ENCODE data around the gene RASGRP2.

Gene RASGRP2

GRCh38 chr11:64731601-64732000, 12.3 kb downstream of the RASGRP2 start:
- H3K27ac ChIP-seq: no peak overlapping the region

GRCh38 chr11:64729851-64730382, 14.0 kb downstream of the RASGRP2 start:
- H3K27ac ChIP-seq: no peak overlapping the region
- TF ChIP-seq ZFX (IDR thresholded peaks at IDR 0.05): no peak
- no peak for TF ChIP-seq CTCF (conservative IDR thresholded peaks at IDR 0.05)

More at GRCh38 chr11:64731601-64732000, 12.3 kb downstream of the RASGRP2 start:
- TF ChIP-seq ZFX (IDR thresholded peaks at IDR 0.05): no peak

GRCh38 chr11:64728757-64729365, 15.1 kb downstream of the RASGRP2 start:
- TF ChIP-seq CTCF (conservative IDR thresholded peaks at IDR 0.05) (no peak), ZFX (IDR thresholded peaks at IDR 0.05) (no peak)
- no peak overlapping the region for H3K27ac ChIP-seq

GRCh38 chr11:64726867-64727530, 16.9 kb downstream of the RASGRP2 start:
- TF ChIP-seq ZFX (IDR thresholded peaks at IDR 0.05) (no peak), CTCF (conservative IDR thresholded peaks at IDR 0.05) (no peak)
- no peak overlapping the region for H3K27ac ChIP-seq

GRCh38 chr11:64726211-64726641, 17.7 kb downstream of the RASGRP2 start:
- TF ChIP-seq ZFX (IDR thresholded peaks at IDR 0.05) (no peak), CTCF (conservative IDR thresholded peaks at IDR 0.05) (no peak)
- H3K27ac ChIP-seq: no peak overlapping the region

GRCh38 chr11:64724863-64725532, 18.9 kb downstream of the RASGRP2 start:
- no peak overlapping the region for H3K27ac ChIP-seq
- no peak for TF ChIP-seq CTCF (conservative IDR thresholded peaks at IDR 0.05)
- TF ChIP-seq ZFX (IDR thresholded peaks at IDR 0.05): no peak

- TF ChIP-seq ZFX (IDR thresholded peaks at IDR 0.05): no peak
- TF ChIP-seq CTCF (conservative IDR thresholded peaks at IDR 0.05): peak; percentile 22; the same call in 1 of the 2 replicates
- no peak overlapping the region for H3K27ac ChIP-seq
Observed at GRCh38 chr11:64723907-64724862, 19.8 kb downstream of the RASGRP2 start.

Measured in C4-2B (cell line).